DND-41 (cell line): ENCODE results near the gene CRACDL.
"Not testable (repeated sequence)": the region's sequence is repeated elsewhere in the genome, so short reads cannot be mapped to it uniquely, and the experiment has no call there.

Source experiments
- ATAC-seq: fragments of 200-7000 bp; cut with Tn5 transposase; 3 replicates; pipeline ENCODE4 v1.9.1; 2021; ENCODE audit warnings: low read depth; ENCODE audit not compliant: insufficient read depth
- DNase-seq: peaks from one replicate; pipeline ENCODE4 v3.0.0-alpha.2; 2020
- H2AFZ ChIP-seq: 2 replicates; pipeline ENCODE4 v1.6.0; 2012; ENCODE audit warnings: low read depth, low read length
- H3K27ac ChIP-seq: 2 replicates; pipeline ENCODE4 v1.5.1; 2012; ENCODE audit warnings: low read length, inconsistent platforms
- H3K27me3 ChIP-seq: fragments of 200-600 bp; sonication (generic); 2 replicates; pipeline ENCODE4 v1.6.0; 2012; ENCODE audit warnings: low read length, mild to moderate bottlenecking, inconsistent platforms; ENCODE audit not compliant: insufficient read depth, poor library complexity
- H3K36me3 ChIP-seq: 2 replicates; pipeline ENCODE4 v1.5.1; 2012; ENCODE audit warnings: low read length, inconsistent platforms; ENCODE audit not compliant: insufficient read depth
- H3K4me1 ChIP-seq: 2 replicates; pipeline ENCODE4 v1.5.1; 2012; ENCODE audit warnings: mild to moderate bottlenecking, low read length; ENCODE audit not compliant: insufficient read depth
- H3K4me2 ChIP-seq: 2 replicates; pipeline ENCODE4 v1.6.0; 2012; ENCODE audit warnings: mild to moderate bottlenecking, moderate library complexity, low read length, inconsistent platforms; ENCODE audit not compliant: insufficient read depth
- H3K4me3 ChIP-seq, 2 experiments: fragments of 200-600 bp in 1 of 2; shearing (Covaris generic) in 1 of 2; 2 replicates each; pipeline ENCODE4 v1.5.1; 2012 to 2016; ENCODE audit warnings: inconsistent platforms in 2 of 2, low read length in 2 of 2, mild to moderate bottlenecking in 2 of 2, low read depth in 1 of 2, moderate library complexity in 1 of 2
- H3K79me2 ChIP-seq: 2 replicates; pipeline ENCODE4 v1.6.0; 2012; ENCODE audit warnings: low read length, inconsistent platforms; ENCODE audit not compliant: insufficient read depth
- H3K9ac ChIP-seq: 2 replicates; pipeline ENCODE4 v1.6.0; 2012; ENCODE audit warnings: low read depth, mild to moderate bottlenecking, inconsistent platforms, low read length, moderate library complexity
- H3K9me3 ChIP-seq: 2 replicates; pipeline ENCODE4 v1.5.1; 2012; ENCODE audit warnings: low read length, moderate library complexity, mild to moderate bottlenecking, inconsistent platforms; ENCODE audit not compliant: insufficient read depth, severe bottlenecking
- H4K20me1 ChIP-seq: 2 replicates; pipeline ENCODE4 v1.6.0; 2012; ENCODE audit warnings: low read length; ENCODE audit not compliant: insufficient read depth
- CTCF ChIP-seq: IDR thresholded peaks from 2 replicates; pipeline ENCODE4 v1.5.1; 2012; ENCODE audit warnings: borderline replicate concordance, low read length, moderate library complexity, mild to moderate bottlenecking; ENCODE audit not compliant: poor library complexity, severe bottlenecking; ENCODE audit errors: extremely low read depth
- EZH2 ChIP-seq: IDR thresholded peaks from 3 replicates; pipeline ENCODE4 v1.6.1; 2012; ENCODE audit warnings: borderline replicate concordance, low read depth, mild to moderate bottlenecking, moderate library complexity, low read length, inconsistent platforms; ENCODE audit not compliant: severe bottlenecking

CRACDL gene

GRCh38 chr2:98900721-98901120 lies 35.3 kb downstream of the CRACDL start:
- DNase-seq (no peak), ATAC-seq (no peak)
- Histone ChIP-seq H4K20me1 (no peaks in the 10 kb centered on the region), H3K27me3 (no peaks in the 10 kb centered on the region), H3K4me2 (no peak overlapping the region), H3K9ac (no peak overlapping the region), H3K4me1 (no peaks in the 10 kb centered on the region), H3K4me3 (no peak overlapping the region), H3K9me3 (no peaks in the 10 kb centered on the region), H3K36me3 (no peaks in the 10 kb centered on the region), H3K27ac (no peak overlapping the region), H2AFZ (no peak overlapping the region), H3K79me2 (no peaks in the 10 kb centered on the region)
- no peak for TF ChIP-seq EZH2

- not testable (repeated sequence) for DNase-seq, H2AFZ ChIP-seq, ATAC-seq, H3K4me1 ChIP-seq, H3K9me3 ChIP-seq, H3K4me2 ChIP-seq, H4K20me1 ChIP-seq, H3K36me3 ChIP-seq, H3K79me2 ChIP-seq, H3K4me3 ChIP-seq, H3K27me3 ChIP-seq, H3K9ac ChIP-seq, H3K27ac ChIP-seq
Measured at GRCh38 chr2:98899703-98900078, 36.3 kb downstream of the CRACDL start.

- Histone ChIP-seq H3K4me2 (no peak overlapping the region), H3K4me3 (no peak overlapping the region), H2AFZ (no peak overlapping the region), H3K27ac (no peak overlapping the region), H3K27me3 (no peaks in the 10 kb centered on the region), H3K4me1 (no peaks in the 10 kb centered on the region), H4K20me1 (no peaks in the 10 kb centered on the region), H3K79me2 (no peaks in the 10 kb centered on the region), H3K9ac (no peak overlapping the region), H3K9me3 (no peaks in the 10 kb centered on the region), H3K36me3 (no peaks in the 10 kb centered on the region)
- DNase-seq (no peak), ATAC-seq (no peak)
- TF ChIP-seq EZH2 (no peak), CTCF (no peak)
Measured at GRCh38 chr2:98899041-98899702, 36.9 kb downstream of the CRACDL start.

- H3K4me1 ChIP-seq, result no peaks in the 10 kb centered on the region
- no peaks in the 10 kb centered on the region for H3K36me3 ChIP-seq
- TF ChIP-seq EZH2, result no peak
- no peak for TF ChIP-seq CTCF
- no peak overlapping the region for H3K9ac ChIP-seq
- no peak overlapping the region for H2AFZ ChIP-seq
- no peaks in the 10 kb centered on the region for H3K79me2 ChIP-seq
- H3K9me3 ChIP-seq, result no peaks in the 10 kb centered on the region
- H3K27me3 ChIP-seq, result no peaks in the 10 kb centered on the region
- H3K4me3 ChIP-seq, result no peak overlapping the region
- no peak overlapping the region for H3K4me2 ChIP-seq
- H4K20me1 ChIP-seq, result no peaks in the 10 kb centered on the region
- no peak for ATAC-seq
- no peak for DNase-seq
- no peak overlapping the region for H3K27ac ChIP-seq
Measured at GRCh38 chr2:98898423-98898841, 37.6 kb downstream of the CRACDL start.
